Stimulated activated CD4-positive, alpha-beta T cell treated with anti-CD3 and anti-CD28 coated beads, Interleukin-15, amount 100 ng/mL, for 48 hours (primary cell): ENCODE results near the gene GPX1.

Source experiments
- DNase-seq, 2 donors: peaks; one replicate each; pipeline ENCODE4 v3.0.0-alpha.2; 2020; ENCODE audit warnings: low read depth in 2 of 2

Gene GPX1

GRCh38 chr3:49313896-49314688, 44.1 kb downstream of the GPX1 start:
- no peak for DNase-seq

- no peak for DNase-seq
Measured at GRCh38 chr3:49311283-49311682, 46.9 kb downstream of the GPX1 start.

GRCh38 chr3:49310677-49311076, 47.5 kb downstream of the GPX1 start:
- no peak for DNase-seq
